Keratinocyte (primary cell): ENCODE data around the gene MRPL53. TPM values are rescaled to one million over a fixed set of nuclear protein-coding genes. Genes with fewer than 3 reads are reported as not detected.

Experiments used
- DNase-seq: peaks from one replicate; pipeline ENCODE4 v3.0.0-alpha.2; 2011; ENCODE audit warnings: low read depth, missing footprints, low spot score
- FAIRE-seq: peaks from 2 replicates; lab custom pipeline; 2011; peaks lifted over from hg19 to GRCh38; lab: Jason Lieb, UNC
- H2AFZ ChIP-seq: 2 replicates; pipeline ENCODE4 v1.6.0; 2012; ENCODE audit warnings: low read length, control low read depth, inconsistent platforms; ENCODE audit not compliant: control insufficient read depth
- H3K27ac ChIP-seq: 2 replicates; pipeline ENCODE4 v1.5.1; 2011; ENCODE audit warnings: low read length; ENCODE audit not compliant: control insufficient read depth, insufficient read depth
- H3K27me3 ChIP-seq: 3 replicates; pipeline ENCODE4 v1.6.0; 2011; ENCODE audit warnings: low read length; ENCODE audit not compliant: control insufficient read depth, insufficient read depth; ENCODE audit errors: extremely low read depth
- H3K36me3 ChIP-seq, 2 experiments: 2 replicates in 1 of 2; 3 replicates in 1 of 2; pipeline ENCODE4 v1.5.1; 2011; ENCODE audit warnings: low read length in 2 of 2, mild to moderate bottlenecking in 1 of 2; ENCODE audit not compliant: control insufficient read depth in 2 of 2, insufficient read depth in 2 of 2; ENCODE audit errors: extremely low read depth in 1 of 2
- H3K4me1 ChIP-seq: 3 replicates; pipeline ENCODE4 v1.5.1; 2011; ENCODE audit warnings: low read length; ENCODE audit not compliant: control insufficient read depth, insufficient read depth; ENCODE audit errors: extremely low read depth
- H3K4me2 ChIP-seq: 3 replicates; pipeline ENCODE4 v1.6.0; 2011; ENCODE audit warnings: low read depth, low read length; ENCODE audit not compliant: control insufficient read depth, insufficient read depth; ENCODE audit errors: extremely low read depth
- H3K4me3 ChIP-seq, 3 experiments: fragments of 200-600 bp in 1 of 3; sonication (generic) in 1 of 3; 2 replicates in 2 of 3; 3 replicates in 1 of 3; pipeline ENCODE4 v1.5.1; 2011 to 2016; ENCODE audit warnings: low read length in 3 of 3, mild to moderate bottlenecking in 3 of 3, control low read depth in 2 of 3, inconsistent platforms in 1 of 3, low read depth in 1 of 3, mixed read lengths in 1 of 3, mixed run types in 1 of 3, moderate library complexity in 1 of 3; ENCODE audit not compliant: control insufficient read depth in 2 of 3, insufficient read depth in 2 of 3; ENCODE audit errors: extremely low read depth in 1 of 3
- H3K79me2 ChIP-seq: 2 replicates; pipeline ENCODE4 v1.6.0; 2012; ENCODE audit warnings: low read length; ENCODE audit not compliant: control insufficient read depth, insufficient read depth
- H3K9ac ChIP-seq: 3 replicates; pipeline ENCODE4 v1.6.0; 2011; ENCODE audit warnings: low read length; ENCODE audit not compliant: control insufficient read depth, insufficient read depth; ENCODE audit errors: extremely low read depth
- H3K9me1 ChIP-seq: 3 replicates; pipeline ENCODE4 v1.6.0; 2011; ENCODE audit warnings: low read length; ENCODE audit not compliant: control insufficient read depth, insufficient read depth; ENCODE audit errors: extremely low read depth
- H3K9me3 ChIP-seq: 2 replicates; pipeline ENCODE4 v1.5.1; 2012; ENCODE audit warnings: low read depth, low read length; ENCODE audit not compliant: control insufficient read depth
- H4K20me1 ChIP-seq: 3 replicates; pipeline ENCODE4 v1.6.0; 2011; ENCODE audit warnings: low read length; ENCODE audit not compliant: control insufficient read depth, insufficient read depth; ENCODE audit errors: extremely low read depth
- CTCF ChIP-seq, 3 experiments: IDR thresholded peaks in 1 of 3; conservative IDR thresholded peaks in 1 of 3; optimal IDR thresholded peaks in 1 of 3; 2 replicates in 2 of 3; 3 replicates in 1 of 3; pipeline versions ENCODE3 to v1.5.1; 2011; ENCODE audit warnings: low read length in 3 of 3, mild to moderate bottlenecking in 3 of 3, moderate library complexity in 2 of 3, control low read depth in 1 of 3, inconsistent platforms in 1 of 3; ENCODE audit not compliant: insufficient read depth in 2 of 3; ENCODE audit errors: extremely low read depth in 1 of 3
- EZH2 ChIP-seq: IDR thresholded peaks from one replicate; pipeline ENCODE4 v1.6.1; 2012; ENCODE audit warnings: inconsistent platforms, mild to moderate bottlenecking, low read length, moderate library complexity
- dilution Hi-C: fragments of 300-500 bp; cut with MboI; formaldehyde crosslinking; loops from one replicate; pipeline ENCODE4 v1.7.0; 2020; ENCODE audit warnings: low sequenced_read_pairs; ENCODE audit not compliant: extremely low pct_ligation_motif_present
- polyA plus RNA-seq, 5 experiments: library from polyadenylated mRNA; depleted of rRNA in 3 of 5; stranded (reverse) in 3 of 5; stranded (forward) in 1 of 5; unstranded in 1 of 5; fragments of >200 nt; gene quantifications; 1 replicate in 1 of 5; 2 replicates in 3 of 5; 3 replicates in 1 of 5; pipeline versions ENCODE4 v1.2.1 to v1.2.3, GENCODE V29; 2011 to 2012; ENCODE audit warnings: missing spikeins in 2 of 5, low read depth in 1 of 5, low replicate concordance in 1 of 5

The MRPL53 gene
- polyA plus RNA-seq, 1 donor (not counting 4 experiments of a cell fraction or from before 2014, with no cell fraction given): 31.0 TPM

GRCh38 chr2:74428675-74429074, 43.8 kb downstream of the MRPL53 start:
- no peak overlapping the region for H3K27ac ChIP-seq
- FAIRE-seq (no peak), DNase-seq (no peak)
- peaks cover 49 to 80% of the 10 kb centered on the region in 2 experiments for H3K36me3 ChIP-seq
- no peak overlapping the region for H2AFZ ChIP-seq
- H3K4me3 ChIP-seq: no peak overlapping the region
- no peaks in the 10 kb centered on the region for H4K20me1 ChIP-seq
- H3K9me3 ChIP-seq: no peaks in the 10 kb centered on the region
- peaks cover 4% of the 10 kb centered on the region for H3K9me1 ChIP-seq
- no peaks in the 10 kb centered on the region for H3K27me3 ChIP-seq
- no peak overlapping the region for H3K4me2 ChIP-seq
- peaks cover 18% of the 10 kb centered on the region for H3K79me2 ChIP-seq
- no peak overlapping the region for H3K9ac ChIP-seq
- dilution Hi-C loops: no loop called here
- no peak for TF ChIP-seq CTCF (optimal IDR thresholded peaks at IDR 0.05 in 1 of 3, IDR thresholded peaks at IDR 0.05 in 1 of 3, conservative IDR thresholded peaks at IDR 0.05 in 1 of 3; ENCODE audit: extremely low read depth in 1 of 3, insufficient read depth in 2 of 3, low read length in 3 of 3)
- no peak for TF ChIP-seq EZH2
- peaks cover 63% of the 10 kb centered on the region for H3K4me1 ChIP-seq

DNA sequence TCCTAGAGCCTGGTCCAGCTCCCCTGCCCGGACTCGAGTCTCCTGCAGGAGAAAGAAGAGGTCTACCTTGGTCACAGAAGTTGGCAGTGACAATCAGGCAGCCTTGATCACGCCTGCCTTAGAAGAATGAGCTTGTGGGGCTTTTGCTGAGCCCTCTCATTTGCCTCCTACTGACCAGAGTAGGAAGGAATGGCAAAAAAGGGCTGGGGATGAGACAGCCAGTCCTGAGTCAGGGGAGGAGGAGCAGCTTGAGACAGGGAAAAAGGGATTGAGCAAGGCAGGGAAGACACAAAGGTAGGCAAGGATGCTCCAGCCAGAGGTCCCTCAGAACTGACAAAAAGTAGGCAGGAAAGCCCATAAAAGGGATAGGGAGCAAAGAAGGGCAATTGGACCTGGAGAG, 44.9 kb downstream of the MRPL53 start:
- Histone ChIP-seq H3K4me2 (no peak overlapping the region), H3K9ac (no peak overlapping the region), H3K9me3 (no peaks in the 10 kb centered on the region), H3K79me2 (peaks cover 16% of the 10 kb centered on the region), H3K27ac (peak overlapping the region; percentile 96), H2AFZ (no peak overlapping the region), H3K4me1 (peaks cover 74% of the 10 kb centered on the region), H3K27me3 (no peaks in the 10 kb centered on the region), H4K20me1 (no peaks in the 10 kb centered on the region), H3K36me3 (peaks cover 47 to 77% of the 10 kb centered on the region in 2 experiments), H3K4me3 (no peak overlapping the region), H3K9me1 (peaks cover 4% of the 10 kb centered on the region)
- TF ChIP-seq CTCF (optimal IDR thresholded peaks at IDR 0.05 in 1 of 3, IDR thresholded peaks at IDR 0.05 in 1 of 3, conservative IDR thresholded peaks at IDR 0.05 in 1 of 3; ENCODE audit: extremely low read depth in 1 of 3, insufficient read depth in 2 of 3, low read length in 3 of 3) (peak in 2 of 3 experiments; percentile 10 to 23), EZH2 (no peak)
- no peak for DNase-seq
- dilution Hi-C loops: no loop called here
- peak; percentile 71 for FAIRE-seq
